ENCODE measurements around the gene ZFYVE27.

ZFYVE27 gene

DNA sequence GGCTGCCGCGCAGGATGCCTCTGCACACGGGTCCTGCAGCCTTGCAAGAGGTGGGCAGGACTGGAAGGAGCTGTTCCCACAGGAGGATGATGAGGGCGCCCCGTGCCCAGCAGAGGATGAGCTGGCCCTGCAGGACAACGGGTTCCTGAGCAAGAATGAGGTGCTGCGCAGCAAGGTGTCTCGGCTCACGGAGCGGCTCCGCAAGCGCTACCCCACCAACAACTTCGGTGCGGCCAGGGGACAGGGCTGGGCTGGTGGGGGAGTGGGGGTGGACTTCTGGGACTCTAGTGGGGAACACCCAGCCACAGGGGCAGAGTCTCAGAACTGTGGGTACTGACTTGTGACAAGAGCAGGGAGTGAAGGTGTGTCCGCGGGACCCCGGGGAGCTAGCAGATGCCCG is 16.0 kb downstream of the ZFYVE27 start:
- no peak for DNase-seq

DNA sequence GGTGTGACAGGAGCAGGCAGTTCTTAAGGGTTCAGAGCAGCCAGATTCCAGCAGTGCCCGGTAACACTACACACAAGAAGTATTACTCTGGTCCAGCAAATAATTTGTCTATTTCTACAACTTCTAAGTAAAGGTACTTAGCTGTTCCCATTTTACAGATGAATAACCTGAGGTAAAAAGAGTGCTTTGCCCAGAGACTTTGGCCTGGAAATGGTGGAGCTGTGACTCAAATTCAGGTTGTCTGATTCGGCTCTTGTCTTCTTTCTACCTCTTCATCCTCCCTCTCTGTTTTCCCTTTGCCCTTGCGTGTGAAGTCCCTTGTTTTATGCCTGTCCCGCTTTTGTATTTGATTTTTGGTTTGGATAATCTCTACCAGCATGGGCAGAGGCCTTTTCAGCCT is 17.8 kb downstream of the ZFYVE27 start:
- DNase-seq, result no peak

DNA sequence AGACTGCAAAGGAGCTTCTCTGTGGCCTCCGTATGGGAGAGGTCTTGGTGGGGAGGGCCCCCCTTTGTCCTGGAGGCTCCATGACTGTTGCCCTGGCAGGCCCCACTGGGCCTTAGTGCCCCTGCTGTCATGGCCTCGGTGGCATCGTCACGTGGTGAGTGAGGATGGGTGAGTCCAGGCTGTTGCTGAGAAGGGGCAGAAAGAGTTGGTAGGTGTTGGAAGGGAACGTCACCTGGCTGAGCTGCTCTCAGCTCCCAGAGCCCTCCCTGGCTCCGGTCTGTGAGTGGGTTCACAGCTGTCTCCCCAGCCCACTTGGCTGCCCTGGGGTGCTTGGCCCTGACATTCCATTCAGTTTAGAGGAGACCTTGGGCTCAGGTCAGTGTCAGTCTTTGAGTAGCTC is 18.8 kb downstream of the ZFYVE27 start:
- DNase-seq, result no peak

DNA sequence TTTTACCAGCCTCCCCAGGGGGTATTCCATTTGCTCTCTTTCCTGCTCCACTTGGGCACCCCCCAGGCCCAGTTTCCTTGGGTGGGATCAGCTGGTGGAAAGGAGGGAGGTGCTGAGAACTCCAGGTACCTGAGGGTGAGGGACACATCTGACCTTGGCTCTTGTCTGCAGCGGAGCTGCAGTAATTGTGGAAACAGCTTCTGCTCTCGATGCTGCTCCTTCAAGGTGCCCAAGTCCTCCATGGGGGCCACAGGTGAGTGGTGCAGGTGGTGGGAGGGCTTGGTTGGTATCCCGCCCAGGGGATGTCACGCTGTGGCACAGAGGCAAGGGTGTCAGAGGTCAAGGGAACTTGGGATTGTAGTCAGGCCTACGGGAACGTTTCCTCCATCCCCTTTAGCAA is 20.5 kb downstream of the ZFYVE27 start:
- DNase-seq, result no peak

DNA sequence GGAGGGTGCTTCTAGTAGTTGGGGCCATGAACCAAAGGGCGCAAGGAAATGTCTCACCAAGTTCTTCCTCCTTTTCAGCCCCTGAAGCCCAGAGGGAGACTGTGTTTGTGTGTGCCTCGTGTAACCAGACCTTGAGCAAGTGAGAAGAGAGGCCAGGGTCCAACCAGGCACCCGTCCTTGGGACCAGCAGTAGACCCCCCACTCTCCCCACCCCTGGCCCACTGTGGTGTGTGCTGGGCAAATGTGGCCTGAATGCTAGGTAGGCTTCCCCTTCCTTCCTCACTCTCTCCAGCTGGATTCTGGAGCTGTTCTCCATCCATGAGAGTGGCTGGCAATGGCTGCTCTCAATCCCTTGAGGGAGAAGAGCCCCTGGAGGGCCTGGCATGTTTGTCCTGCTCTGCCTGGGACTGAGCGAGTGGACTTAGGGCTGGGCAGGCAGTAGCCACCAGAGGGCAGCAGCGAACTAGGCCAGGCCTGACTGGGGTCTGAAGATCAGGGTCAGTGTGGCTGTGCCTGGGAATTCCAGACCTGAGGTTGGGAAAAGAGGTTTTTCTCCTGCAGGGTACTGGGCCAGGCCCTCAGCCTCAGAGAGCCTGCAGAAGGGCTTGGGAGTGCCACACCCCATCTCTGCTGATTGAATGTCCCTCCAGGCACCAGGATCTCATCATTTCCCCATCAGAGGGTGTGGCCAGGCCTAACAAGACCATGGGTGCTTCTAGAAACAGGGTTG is 22.4 kb downstream of the ZFYVE27 start:
- DNase-seq, result peak; percentile 47

DNA sequence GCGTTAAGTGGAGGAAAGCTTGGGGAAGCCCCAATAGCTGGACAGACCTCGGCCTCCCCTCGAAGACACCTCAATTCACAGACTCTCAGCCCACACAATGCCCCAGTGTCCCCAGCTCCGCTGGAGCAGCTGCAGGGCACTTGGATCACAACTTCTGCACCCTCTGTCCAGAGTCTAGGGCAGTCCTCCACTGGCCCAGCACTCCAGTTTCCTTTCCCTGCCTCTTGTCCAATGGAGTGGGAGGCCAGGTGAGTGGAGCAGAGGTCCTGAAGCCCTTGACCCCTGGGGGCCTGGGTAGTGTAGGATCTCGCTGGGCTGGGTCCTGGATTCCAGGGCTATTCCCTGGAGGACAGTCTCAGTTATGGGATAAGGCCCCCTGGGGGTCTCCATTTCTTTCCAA is 23.0 kb downstream of the ZFYVE27 start:
- DNase-seq, result no peak

DNA sequence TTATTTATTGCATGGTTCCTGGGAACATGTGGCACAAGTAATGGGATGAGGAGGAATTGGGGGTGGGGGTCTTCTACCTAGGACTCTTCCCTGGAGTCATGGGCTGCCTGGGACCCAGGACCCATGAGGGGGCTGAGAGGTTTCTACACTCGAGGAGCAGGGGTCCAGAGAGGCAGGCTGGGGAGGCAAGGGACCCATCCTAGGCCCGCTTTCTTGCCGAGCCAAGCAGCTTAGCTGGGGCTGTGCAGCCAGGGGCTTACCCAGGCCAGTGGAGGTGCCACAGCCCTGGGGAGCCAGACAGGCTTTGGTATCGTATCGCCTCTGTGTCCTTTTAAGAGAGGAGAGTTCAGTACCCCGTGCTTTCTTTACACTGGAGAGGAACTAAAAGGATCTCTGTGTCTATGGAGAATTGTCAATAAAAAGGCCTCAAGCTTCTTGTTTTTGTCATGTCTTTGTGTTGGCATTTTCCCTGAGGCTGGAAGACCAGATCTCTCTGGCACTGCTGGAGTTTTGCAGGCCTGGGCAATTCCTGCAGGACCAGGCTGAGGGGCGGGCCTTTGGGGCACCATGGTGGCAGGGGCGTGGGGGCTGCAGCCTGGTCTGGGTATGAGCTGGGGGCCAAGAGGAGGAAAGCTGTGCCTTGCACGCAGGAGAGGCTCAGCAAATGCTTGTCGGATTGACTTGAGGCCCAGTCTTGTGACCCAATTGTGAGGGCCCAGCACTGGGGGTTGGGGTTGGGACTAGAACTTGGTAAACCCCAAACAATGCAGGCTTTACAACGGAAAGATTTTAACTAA is 23.7 kb downstream of the ZFYVE27 start:
- no peak for DNase-seq

DNA sequence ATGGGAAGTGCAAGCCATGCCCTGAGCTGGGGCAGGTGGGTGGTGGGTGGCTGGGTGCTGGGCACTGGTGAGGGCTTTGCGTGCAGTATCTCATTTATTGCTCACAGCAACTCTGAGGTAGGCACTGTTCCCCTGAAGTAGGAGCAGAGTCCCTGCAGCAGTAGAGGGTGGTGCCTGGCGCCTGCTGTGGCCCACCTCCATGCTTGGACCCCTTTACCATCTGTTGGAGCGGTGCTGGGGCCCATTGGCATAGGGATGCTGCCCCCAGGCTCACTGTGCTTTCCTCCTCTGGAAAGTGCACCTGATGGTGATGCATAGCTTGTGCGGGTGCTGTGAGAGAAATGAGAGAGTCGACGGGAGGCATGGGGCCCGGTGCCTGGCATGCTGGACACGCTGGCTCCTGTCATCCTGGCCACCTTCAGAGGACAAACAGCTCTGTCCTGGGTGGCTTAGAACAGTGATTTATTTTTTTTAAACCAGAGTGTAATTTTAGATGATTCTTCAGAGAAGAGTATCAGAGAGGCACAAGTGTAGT is 24.5 kb downstream of the ZFYVE27 start:
- no peak for DNase-seq

DNA sequence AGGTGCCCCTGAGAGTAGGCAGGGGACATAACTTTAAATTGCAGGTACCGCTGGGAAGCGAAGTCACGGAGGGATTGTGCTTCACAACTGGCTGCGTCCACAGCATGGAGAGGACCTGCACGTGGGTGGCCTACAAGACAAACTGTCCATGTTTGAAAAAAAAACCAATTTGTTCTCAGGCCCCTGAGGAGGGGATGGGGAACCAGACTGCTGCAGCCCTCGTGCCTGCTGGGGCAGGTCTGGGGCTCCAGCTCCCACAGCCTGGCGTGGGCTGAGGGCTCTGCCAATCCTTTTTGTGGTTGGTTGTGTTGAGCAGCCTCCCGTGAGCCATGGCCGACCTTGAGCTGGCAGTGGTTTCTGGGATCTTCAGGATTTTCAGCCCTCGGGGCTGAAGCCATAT is 25.1 kb downstream of the ZFYVE27 start:
- DNase-seq, result no peak

DNA sequence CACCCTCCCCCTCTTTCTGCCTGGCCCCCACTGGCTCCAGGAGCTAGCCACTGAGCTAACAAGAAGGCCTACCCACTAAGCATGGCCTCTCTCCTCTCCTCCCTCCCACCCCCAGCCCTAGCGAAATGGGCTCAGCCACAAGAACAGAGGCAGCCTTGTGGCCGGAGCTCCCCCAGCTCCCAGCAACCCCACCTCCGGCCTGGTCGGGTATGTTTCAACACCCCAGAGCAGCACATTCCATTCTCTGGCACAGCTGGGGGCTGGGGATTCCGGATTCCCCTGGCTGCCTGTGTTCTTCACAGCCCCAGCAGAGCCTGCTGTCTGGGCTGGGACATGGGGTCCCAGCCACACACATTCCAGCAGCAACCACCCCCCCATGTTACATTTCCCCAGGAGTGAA is 25.9 kb downstream of the ZFYVE27 start:
- DNase-seq, result no peak

DNA sequence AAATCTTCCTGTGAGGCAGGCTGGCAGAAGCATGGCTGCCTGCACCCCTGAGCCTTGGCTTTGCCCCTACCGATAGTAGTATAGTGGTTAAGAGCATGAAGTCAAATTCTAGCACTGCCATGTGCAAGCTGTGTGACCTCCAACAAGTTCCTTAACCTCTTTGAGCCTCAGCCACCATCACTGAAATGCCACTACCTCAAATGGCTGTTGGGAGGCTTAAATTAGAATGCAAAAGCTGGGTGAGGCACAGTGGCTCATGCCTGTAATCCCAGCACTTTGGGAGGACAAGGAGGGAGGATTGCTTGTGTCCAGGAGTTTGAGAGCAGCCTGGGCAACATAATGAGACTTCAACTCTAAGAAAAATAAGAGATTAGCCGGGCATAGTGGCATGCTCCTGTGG is 26.5 kb downstream of the ZFYVE27 start:
- no peak for DNase-seq

DNA sequence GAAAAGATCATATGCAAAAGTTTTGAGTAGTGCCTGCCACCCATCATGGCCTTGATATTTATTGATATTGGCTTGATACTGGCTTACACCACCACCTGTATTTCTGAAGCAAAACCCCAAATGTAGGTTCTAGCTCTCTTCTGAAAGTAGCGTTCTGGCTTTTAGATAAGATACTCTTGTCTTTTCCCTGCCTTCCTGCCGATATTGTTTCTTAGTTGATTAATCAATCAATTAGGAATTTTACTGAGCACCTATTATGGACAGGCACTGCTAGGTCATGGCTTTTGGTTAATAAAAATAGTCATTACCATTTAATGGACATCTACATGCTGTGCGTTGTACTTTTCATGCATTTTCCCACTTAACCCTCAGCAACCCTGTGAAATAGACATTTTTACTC is 27.0 kb downstream of the ZFYVE27 start:
- no peak for DNase-seq

DNA sequence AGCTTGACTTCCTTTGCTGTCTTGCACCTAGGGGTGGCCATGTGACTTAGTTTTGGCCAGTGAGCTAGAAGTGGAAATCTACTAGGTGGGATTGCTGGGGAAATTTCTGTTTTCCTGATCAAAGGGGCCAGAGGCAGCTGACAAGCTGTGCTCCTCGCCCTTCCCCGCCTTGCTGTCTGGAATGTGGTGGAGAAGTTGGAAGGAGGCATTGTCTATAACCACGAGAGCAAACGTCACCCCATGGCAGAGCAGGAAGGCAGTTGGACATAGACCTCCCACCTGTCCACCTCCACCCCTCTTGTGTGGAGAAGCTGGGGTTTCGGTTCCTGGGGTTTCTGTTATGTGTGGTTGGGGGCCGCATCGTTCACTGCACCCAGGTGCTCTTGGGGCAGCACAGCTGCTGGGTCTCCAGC is 27.6 kb downstream of the ZFYVE27 start:
- no peak for DNase-seq

DNA sequence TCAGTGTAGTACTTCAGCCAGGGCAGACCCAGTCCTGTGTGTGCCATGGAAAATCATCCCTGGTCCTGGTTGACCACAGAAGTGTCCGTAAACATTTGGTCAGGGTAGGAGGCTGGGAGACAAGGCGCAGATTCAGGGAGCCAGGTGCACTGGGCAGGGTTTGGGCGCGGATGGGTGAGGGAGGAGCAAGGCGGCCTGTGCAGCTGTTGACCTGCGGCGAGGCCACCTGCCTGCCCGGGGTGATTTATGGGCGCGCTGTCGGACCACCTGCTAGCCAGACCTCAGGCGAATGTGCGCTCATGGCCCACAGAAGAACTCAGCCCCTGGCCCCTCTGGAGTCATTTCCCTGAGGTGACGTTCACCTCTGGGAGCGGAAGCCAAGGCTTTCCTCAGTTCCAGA is 28.3 kb downstream of the ZFYVE27 start:
- no peak for DNase-seq

DNA sequence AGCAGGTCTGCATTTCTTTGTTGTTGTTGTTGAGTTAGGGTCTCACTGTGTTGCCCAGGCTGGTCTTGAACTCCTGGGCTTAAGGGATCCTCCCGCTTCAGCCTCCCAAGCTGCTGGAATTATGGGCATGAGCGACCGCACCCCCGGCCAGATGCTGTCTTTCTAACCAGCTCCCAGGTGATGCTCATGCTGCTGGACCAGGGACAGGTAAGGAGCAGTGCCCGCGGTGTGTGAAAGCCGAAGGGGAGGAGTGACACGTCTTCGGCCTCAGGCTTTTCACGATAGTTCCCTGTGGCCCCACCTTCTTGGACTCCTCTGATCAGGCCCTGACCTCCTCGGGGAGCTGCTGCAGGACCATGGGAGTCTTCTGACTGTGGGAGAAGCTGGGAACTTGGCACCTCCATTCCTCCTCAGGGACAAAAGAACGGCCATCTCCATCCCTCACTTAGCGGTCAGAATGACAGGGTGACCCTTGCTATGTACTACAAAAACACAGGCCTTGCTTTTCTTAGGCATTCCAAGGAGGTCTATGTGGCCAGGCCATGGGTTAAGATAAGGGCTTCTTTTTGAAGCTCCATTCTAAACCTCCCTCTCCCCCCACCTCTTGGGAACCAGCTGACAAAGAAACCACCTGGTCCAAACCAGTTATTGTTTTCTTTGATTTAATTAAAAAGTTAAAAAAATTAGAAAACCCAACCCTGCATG is 29.3 kb downstream of the ZFYVE27 start:
- DNase-seq, result no peak

DNA sequence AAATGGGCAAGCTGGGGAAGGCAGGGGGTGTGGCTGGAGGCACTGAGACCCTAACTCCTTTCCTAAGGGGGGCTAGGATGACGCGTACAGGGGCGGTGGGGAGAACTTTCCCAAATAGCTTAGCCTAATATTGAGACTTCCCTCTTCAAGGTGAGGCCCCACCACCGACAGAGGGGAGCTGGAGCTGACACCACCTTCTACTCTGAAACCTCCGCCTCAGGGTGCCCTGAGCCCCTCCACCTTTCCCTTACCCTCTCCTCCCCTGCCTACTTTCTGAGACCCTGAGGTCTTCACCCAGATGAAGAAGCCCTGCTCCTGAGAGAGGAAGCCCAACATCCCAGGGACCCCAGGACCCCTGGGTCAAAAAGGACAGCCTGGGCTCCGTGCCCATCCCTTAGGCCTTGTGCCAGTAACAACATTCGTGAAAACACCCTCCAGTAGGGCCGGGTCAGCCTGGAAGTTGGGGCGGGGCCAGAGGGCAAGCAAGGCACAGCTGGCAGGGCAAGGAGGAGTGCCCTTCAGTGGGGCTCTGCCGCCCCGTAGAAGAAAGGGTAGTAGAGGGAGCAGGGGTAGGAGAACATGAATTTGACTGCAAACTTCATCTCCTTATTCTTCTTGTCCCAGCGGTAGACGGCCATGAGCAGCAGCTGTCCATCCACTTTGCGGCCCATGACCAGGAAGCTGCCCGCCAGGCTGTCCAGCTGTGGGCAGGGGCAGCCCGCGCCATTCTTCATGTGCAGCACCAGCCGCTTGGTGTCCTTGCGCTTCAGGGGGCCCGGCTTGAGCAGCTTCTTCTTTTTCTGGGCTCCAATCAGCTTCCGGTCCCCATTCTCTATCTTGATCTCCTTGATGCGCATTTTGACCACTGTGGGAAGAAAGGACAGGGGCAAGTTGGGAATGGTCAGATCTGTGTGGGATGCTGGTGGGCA is 30.3 kb downstream of the ZFYVE27 start:
- no peak for DNase-seq

DNA sequence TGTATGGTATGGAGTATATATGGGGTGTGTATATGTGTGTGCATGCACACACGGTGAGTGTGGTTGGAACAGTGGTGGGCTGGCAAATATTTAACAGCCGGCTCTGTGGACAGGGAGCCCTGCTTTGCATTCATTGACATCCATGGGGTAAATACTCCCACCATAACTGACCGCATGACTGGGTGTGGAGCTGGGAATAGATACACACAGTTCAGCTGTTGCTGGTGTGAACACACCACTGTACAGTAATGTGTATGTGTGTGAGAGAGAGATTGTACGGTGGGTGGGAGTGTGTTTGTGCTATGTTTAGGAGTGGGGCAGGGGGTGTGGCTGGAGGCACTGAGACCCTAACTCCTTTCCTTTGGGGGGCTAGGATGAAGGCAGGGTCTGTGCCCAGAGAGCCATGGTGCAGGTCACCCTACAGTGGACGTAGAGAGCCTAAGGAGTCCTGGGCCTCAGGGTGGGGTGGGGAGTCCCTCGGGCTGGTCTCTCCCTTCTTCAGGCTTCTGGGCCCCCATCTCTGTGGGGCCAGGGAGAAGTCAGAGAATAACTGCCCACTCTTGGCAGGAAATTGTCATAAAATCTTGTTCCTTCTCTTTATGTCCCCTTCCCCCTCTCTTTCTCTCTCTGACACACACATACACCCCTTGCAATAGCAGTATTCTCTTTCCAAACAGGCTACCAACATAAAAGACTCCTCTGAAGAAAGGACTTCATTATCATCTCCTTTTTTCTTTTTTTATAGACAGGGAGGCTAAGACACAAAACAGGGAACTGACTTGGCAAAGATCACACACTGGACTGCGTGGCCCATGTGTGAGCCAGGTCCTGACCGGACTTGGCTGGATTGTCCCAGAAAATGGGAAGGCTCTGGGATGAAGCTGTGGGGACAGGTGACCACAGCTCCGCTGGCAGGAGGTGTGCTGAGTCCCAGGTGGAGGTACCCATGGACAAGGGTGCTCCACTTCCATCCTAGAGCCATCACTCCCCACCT is 31.7 kb downstream of the ZFYVE27 start:
- DNase-seq, result no peak

DNA sequence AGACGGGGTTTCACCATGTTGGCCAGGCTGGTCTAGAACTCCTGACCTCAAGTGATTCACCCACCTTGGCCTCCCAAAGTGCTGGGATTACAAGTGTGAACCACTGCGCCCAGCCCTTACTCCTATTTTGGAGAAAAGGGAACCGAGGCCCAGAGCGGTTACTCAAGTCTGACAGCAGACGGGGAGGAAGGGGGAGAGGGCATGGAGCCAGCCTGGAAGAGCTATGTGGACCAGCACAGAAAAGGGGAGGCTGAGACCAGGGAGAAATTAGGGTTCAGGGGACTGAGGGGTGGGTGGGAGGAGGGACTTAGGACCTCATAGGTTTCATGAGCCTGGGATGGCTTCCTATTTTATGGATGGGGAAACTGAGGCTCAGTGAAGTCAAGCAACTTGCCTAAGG is 33.3 kb downstream of the ZFYVE27 start:
- DNase-seq, result no peak

DNA sequence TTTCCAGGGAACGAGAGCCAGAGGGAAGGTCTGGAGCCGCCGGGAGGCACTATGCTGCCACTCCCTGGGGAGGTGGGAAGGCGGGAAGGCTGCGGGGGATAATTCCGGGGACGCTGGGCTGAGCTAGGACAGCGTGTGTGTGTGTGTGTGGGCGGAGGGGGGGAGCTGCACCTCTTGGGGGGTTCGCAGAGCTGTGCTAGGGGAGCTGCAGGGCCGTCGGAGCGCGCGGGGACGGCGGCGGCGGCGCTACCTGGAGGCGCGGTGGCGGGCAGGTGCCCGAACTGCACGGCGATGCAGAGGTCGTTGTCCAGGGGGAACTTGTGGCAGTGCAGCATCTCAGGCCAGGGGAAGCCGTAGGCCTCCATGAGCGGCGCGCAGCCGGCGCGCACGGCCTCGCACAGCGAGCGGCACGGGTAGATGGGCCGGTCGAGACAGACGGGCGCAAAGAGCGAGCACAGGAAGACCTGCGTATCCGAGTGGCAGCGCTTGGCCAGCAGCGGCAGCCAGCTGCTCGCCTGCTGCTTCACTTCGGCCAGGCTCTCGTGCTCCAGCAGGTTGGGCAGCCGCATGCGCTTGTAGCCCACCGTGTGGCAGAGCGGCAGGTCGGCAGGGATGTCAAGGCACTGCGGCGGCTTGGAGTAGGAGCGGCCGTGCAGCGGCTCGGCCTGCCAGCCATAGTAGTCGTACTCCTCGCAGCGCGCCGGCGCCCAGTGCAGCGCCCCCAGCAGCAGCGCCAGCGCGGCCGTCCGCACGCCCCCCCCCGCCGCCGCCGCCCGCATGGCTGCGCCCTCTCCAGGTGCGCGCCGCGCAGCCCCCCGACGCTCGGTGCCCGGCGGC is 34.3 kb downstream of the ZFYVE27 start:
- no peak for DNase-seq

Data from activated CD4-positive, alpha-beta T cell treated with anti-CD3 and anti-CD28 coated beads, Interleukin-2, amount 50 U/mL, for 1 hour (primary cell).